Breast epithelium (tissue), 4 donors: ENCODE measurements around the gene CMTR2. TPM values are rescaled to one million over a fixed set of nuclear protein-coding genes. Genes with fewer than 3 reads are reported as not detected.

ENCODE experiments used
- DNase-seq, 2 donors: peaks; one replicate each; pipeline ENCODE4 v3.0.0-alpha.2; 2019; ENCODE audit warnings: low spot score in 2 of 2
- H3K27ac ChIP-seq, 2 donors: fragments of 200-600 bp; sonication (generic) in 1 of 2; one replicate each; pipeline ENCODE4 v1.5.1; 2016 to 2019; ENCODE audit warnings: mild to moderate bottlenecking in 1 of 2
- H3K27me3 ChIP-seq, 2 donors: fragments of 200-600 bp; sonication (generic) in 1 of 2; one replicate each; pipeline versions ENCODE4 v1.5.1 to v1.6.0; 2017 to 2019; ENCODE audit warnings: control low read depth in 1 of 2, mild to moderate bottlenecking in 1 of 2
- H3K36me3 ChIP-seq: fragments of 200-600 bp; one replicate; pipeline ENCODE4 v1.5.1; 2019
- H3K4me1 ChIP-seq, 2 donors: fragments of 200-600 bp; sonication (generic); one replicate each; pipeline ENCODE4 v1.5.1; 2016 to 2019; ENCODE audit warnings: control low read depth in 1 of 2
- H3K4me3 ChIP-seq, 3 donors: fragments of 200-600 bp; sonication (generic); 1 replicate in 2 of 3; 2 replicates in 1 of 3; pipeline ENCODE4 v1.5.1; 2016 to 2019; ENCODE audit warnings: mild to moderate bottlenecking in 3 of 3, moderate library complexity in 2 of 3
- H3K9me3 ChIP-seq, 2 donors: fragments of 200-600 bp; sonication (generic) in 1 of 2; one replicate each; pipeline ENCODE4 v1.5.1; 2016 to 2019; ENCODE audit warnings: control low read depth in 1 of 2
- CTCF ChIP-seq, 3 donors: fragments of 450-650 bp; IDR thresholded peaks; one replicate each; pipeline ENCODE4 v1.5.1; 2016 to 2017; ENCODE audit warnings: antibody characterized with exemption in 3 of 3, mild to moderate bottlenecking in 3 of 3, moderate library complexity in 3 of 3
- POLR2A ChIP-seq: fragments of 450-650 bp; IDR thresholded peaks from one replicate; pipeline ENCODE4 v1.6.1; 2016; ENCODE audit warnings: antibody characterized with exemption, mild to moderate bottlenecking, moderate library complexity
- POLR2AphosphoS5 ChIP-seq, 3 donors: sonication (generic); formaldehyde crosslinking; IDR thresholded peaks; one replicate each; pipeline ENCODE4 v1.6.1; 2017; ENCODE audit warnings: antibody characterized with exemption in 3 of 3
- intact Hi-C: fragments of 100-400 bp; cut with DNase I; formaldehyde crosslinking; loops from one replicate; pipeline ENCODE4 v1.15.1; 2023; ENCODE audit warnings: low total_unique reads
- total RNA-seq, 3 donors: library from RNA; depleted of rRNA; stranded (reverse); fragments of >200 nt; gene quantifications; one replicate each; pipeline ENCODE4 v1.1.0, GENCODE V29; 2016

Gene CMTR2
- total RNA-seq, 3 donors from 2014 or later = 18.1 to 39.7 (median 29.5) TPM

DNA sequence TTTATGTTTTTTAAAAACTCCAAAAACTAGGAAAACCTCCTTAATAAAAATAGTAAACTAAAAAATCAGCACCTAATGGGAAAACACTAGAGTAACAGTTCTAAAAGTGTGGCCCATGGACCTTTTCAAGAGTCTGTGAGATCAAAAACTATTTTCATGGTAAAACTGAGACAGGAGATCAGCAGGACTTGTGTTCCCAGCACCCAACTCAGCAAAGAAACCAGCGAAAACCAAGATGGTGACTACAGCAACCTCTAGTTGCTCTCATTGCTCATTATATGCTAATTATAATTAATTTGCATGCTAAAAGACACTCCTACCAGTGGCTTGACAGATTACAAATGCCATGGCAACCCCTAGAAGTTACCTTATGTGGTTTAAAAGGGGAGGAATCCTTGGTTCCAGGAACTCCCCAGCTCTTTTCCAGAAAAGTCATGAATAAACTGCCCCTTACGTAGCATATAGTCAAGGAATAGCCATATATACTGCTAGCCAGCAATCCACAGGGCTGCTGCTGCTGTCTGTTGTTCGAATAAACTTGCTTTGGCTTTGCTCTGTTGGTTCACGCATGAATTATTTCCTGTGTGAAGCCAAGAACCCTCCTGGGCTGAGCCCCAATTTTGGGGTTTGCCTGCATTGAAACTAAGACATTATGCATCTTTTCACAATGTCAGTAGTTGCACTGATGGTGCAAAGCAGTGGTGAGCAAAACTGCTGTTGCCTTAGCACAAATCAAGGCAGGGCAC is 12.4 kb downstream of the CMTR2 start:
- no peak for DNase-seq
- no peak for TF ChIP-seq POLR2AphosphoS5 (IDR thresholded peaks at IDR 0.05)
- TF ChIP-seq CTCF (IDR thresholded peaks at IDR 0.05) = no peak
- TF ChIP-seq POLR2A = no peak
- H3K4me1 ChIP-seq = no peaks in the 10 kb centered on the region
- H3K27ac ChIP-seq = no peak overlapping the region
- intact Hi-C loops = no loop called here
- no peaks in the 10 kb centered on the region for H3K27me3 ChIP-seq
- no peaks in the 10 kb centered on the region for H3K36me3 ChIP-seq
- peaks cover 0 to 5% of the 10 kb centered on the region in 2 donors for H3K9me3 ChIP-seq
- H3K4me3 ChIP-seq = no peak overlapping the region

- H3K36me3 ChIP-seq = no peaks in the 10 kb centered on the region
- intact Hi-C loops = no loop called here
Measured at GRCh38 chr16:71273384-71273783, 15.8 kb downstream of the CMTR2 start.

GRCh38 chr16:71264299-71264698 is 24.9 kb downstream of the CMTR2 start:
- Histone ChIP-seq H3K4me1 (no peaks in the 10 kb centered on the region), H3K27me3 (no peaks in the 10 kb centered on the region), H3K36me3 (no peaks in the 10 kb centered on the region), H3K27ac (no peak overlapping the region), H3K9me3 (no peaks in the 10 kb centered on the region), H3K4me3 (no peak overlapping the region)
- intact Hi-C loops = no loop called here
- TF ChIP-seq POLR2AphosphoS5 (IDR thresholded peaks at IDR 0.05) (no peak), POLR2A (no peak), CTCF (IDR thresholded peaks at IDR 0.05) (no peak)
- DNase-seq = no peak

More at GRCh38 chr16:71273384-71273783, 15.8 kb downstream of the CMTR2 start:
- no peak for DNase-seq
- Histone ChIP-seq H3K9me3 (peaks cover 0 to 5% of the 10 kb centered on the region in 2 donors), H3K27me3 (no peaks in the 10 kb centered on the region), H3K27ac (no peak overlapping the region), H3K4me3 (no peak overlapping the region), H3K4me1 (no peaks in the 10 kb centered on the region)
- TF ChIP-seq POLR2A = no peak
- TF ChIP-seq CTCF (IDR thresholded peaks at IDR 0.05) = no peak
- TF ChIP-seq POLR2AphosphoS5 (IDR thresholded peaks at IDR 0.05) = no peak

DNA sequence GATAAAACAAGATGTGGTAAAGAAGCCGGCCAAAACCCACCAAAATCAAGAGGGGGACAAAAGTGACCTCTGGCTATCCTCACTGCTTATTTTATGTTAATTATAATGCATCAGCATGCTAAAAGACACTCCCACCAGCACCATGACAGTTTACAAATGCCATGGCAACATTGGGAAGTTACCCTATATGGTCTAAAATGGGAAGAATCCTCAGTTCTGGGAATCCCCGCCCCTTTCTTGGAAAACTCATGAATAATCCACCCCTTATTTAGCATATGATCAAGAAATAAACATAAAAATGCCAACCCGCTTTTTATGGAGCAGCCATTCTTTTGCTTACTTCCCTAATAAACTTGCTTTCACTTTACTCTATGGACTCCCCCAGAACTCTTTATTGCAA is 25.6 kb downstream of the CMTR2 start:
- Histone ChIP-seq H3K9me3 (no peaks in the 10 kb centered on the region), H3K4me1 (no peaks in the 10 kb centered on the region), H3K27ac (no peak overlapping the region), H3K4me3 (no peak overlapping the region), H3K27me3 (no peaks in the 10 kb centered on the region), H3K36me3 (no peaks in the 10 kb centered on the region)
- TF ChIP-seq POLR2A (no peak), CTCF (IDR thresholded peaks at IDR 0.05) (no peak), POLR2AphosphoS5 (IDR thresholded peaks at IDR 0.05) (no peak)
- intact Hi-C loops = no loop called here
- no peak for DNase-seq

DNA sequence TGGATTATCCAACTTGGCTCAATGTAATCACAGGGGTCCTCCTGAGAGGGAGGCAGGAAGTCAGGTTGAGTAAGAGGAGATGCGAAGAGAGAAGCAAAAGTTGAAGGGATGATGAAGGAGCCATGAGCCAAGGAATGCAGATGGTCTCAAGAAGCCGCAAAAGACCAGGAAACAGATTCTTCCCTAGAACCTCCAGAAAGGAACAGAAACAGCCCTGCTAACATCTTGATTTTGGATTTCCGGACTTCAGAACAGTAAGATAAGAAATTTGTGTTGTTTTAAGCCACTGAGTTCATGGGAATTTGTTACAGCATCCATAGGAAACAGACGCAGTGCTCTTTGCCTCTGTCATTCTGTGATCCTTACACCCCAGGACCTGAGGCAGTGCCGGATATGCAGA is 26.8 kb downstream of the CMTR2 start:
- intact Hi-C loops = no loop called here
- H3K27me3 ChIP-seq = no peaks in the 10 kb centered on the region
- DNase-seq = no peak
- H3K27ac ChIP-seq = no peak overlapping the region
- no peaks in the 10 kb centered on the region for H3K4me1 ChIP-seq
- H3K4me3 ChIP-seq = no peak overlapping the region
- H3K36me3 ChIP-seq = no peaks in the 10 kb centered on the region
- no peaks in the 10 kb centered on the region for H3K9me3 ChIP-seq
- TF ChIP-seq POLR2AphosphoS5 (IDR thresholded peaks at IDR 0.05) (no peak), CTCF (IDR thresholded peaks at IDR 0.05) (no peak), POLR2A (no peak)
